ENCODE measurements around the gene EFHC1.

EFHC1 gene

DNA sequence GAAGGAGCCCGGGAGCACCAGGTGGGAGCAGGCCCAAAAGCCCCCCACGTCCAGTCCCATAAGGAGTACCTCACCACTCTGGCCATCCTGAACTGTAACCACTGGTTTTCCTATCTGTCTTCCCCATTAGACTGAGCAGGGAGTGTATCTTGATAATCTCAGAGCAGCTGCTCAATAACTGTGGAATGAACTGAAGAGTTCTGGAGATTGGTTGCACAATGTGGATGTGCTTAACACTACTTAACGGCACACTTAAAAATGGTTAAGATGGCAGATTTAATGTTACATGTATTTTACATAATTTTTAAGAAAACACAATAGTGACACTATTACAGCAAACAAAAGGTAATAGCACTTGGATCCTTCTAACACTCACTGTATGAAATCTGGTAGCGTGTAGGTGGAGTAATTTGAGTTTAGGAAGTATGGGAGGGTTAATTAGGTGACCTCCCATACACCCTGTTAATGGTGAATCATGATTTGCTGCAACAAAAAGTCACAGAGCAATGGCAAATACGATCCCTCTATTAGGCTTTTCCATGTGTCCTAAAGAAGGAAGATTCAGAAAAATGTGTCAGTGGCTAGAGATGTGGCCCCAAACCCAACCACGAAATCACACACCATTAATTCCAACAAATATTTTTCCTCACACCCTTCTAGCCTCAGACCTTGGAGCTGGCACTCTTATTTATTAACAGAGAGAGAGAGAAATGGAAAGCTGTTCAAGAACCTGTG is 138.3 kb downstream of the EFHC1 start:
- DNase-seq, result no peak

DNA sequence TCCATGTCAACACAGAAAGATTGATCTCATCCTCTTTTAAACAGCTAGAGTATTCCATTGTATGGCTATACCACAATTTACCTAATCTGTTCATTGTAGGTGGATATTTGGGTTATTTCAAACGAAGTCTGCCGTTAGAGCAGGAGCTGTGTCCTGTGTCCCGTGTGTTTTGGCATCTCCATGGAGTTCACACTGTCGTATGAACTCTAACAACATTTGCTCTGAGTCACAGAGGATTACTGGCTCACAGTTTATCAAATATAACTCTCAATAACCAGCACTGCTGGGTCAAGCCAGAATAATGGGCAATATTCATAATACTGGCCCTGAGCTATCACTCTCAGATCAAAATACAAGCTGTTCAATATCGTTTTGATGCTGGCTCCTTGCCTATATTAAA is 140.3 kb downstream of the EFHC1 start:
- no peak for DNase-seq

DNA sequence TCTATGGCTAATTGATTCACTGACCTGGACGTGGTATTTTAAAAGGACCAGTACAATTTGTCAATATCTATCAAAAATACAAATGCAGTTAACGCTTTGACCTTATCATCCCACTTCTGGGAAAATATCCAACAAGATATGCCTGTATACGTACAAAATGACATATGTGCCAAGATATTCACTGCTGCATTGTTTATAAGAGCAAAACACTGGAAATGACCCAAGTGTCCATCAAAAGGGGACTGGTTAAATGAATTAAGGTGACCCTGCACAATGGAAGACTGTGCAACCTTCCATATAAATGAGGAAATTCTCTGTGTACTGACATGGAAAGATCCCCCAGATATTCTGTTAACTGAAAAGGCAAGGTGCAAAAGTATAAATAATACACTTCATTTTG is 142.8 kb downstream of the EFHC1 start:
- DNase-seq, result no peak

DNA sequence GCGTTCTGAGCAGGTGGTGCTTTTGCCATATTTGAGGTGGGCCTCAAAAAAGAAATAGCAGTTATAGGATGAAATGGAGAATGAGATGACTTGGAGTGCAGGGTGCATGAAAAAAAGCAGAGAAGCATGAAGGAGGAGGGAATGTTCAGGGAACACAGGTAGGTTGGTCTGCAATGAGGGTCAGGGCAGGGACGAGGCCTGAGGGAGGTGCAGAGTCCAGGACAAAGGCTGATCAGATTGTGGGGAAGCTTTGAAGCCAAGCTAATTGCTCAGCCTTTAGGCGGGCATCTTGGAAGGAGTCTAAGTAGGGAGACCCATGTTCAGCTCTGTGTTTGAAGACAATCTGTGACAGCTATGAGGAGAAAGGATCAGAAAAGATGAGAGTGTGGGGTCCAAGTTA is 144.7 kb downstream of the EFHC1 start:
- DNase-seq, result no peak

DNA sequence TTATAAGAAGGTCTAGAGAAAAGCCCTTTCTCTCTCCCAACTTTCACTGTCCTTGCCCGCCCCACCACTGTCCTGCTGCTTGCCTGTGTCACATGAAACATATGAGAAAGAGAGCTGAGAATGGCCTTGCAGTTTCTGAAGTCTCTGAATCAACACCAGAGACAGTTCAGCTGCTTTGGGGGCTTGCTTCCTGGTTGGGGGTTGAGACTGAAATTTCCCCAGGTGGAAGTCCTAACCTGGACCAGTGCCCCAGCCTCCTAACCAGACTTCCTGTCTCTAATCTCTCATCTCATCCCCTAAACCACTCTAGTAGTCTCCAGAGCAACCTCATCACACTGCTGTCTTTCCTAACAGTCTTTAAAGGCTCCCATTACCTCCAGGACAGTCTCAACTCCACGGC is 146.1 kb downstream of the EFHC1 start:
- no peak for DNase-seq

DNA sequence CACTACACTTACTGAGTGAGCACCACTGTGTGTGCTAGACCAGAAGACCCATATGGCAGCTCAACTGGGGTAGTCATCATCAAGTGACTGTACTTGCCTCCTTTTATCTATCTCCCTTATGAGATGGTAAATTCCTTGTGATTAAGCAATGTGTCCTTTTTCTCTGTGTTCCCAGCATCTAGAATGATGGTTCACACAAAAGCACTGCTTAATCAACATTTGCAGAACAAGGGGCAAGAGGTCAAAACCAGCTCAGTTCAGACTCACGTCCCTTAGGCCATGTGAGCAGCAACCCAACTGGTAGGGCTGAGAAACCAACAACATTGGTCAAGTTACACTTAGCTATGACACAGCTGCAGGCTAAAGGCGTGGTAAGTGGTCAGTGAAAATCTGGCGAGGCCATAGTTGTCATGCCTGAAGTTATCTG is 146.7 kb downstream of the EFHC1 start:
- no peak for DNase-seq

DNA sequence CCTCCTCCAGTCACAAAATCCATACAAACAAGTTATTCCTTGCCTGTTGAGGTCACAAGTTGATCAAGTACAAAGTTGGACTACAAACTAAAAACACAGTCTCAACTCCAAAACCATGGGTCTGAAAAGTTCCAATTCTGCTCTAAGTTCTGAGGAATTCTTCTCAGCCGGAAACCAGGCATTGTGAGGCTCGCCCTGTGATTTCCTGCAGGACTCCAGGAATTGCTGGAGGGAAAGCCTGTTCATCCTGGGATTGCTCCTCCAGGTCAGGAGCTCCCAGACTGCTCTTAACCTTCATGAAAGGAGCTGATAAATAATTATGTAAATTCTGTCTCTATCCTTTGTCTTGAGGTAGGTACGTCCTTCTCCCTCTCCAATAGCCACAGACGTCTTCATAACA is 148.2 kb downstream of the EFHC1 start:
- no peak for DNase-seq

DNA sequence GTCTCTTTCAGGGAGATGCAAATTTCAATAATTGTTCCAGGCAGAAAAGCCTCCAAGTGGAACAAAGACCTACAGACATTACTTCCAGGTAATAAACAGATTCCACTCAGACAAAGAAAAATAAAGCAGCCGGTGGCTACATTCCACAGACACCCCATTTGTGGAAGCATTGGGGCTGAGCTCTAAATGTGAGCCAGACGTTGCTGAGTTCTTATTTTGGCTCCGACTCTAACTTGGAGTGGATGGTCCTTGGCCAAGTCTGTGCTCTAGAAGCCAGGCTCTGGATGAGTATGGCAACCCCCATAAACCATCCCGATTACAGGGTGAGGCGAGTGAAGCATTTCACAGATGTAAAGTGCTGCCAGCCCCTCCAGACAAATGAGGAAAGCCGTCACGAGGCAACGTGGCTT is 150.2 kb downstream of the EFHC1 start:
- DNase-seq, result no peak

DNA sequence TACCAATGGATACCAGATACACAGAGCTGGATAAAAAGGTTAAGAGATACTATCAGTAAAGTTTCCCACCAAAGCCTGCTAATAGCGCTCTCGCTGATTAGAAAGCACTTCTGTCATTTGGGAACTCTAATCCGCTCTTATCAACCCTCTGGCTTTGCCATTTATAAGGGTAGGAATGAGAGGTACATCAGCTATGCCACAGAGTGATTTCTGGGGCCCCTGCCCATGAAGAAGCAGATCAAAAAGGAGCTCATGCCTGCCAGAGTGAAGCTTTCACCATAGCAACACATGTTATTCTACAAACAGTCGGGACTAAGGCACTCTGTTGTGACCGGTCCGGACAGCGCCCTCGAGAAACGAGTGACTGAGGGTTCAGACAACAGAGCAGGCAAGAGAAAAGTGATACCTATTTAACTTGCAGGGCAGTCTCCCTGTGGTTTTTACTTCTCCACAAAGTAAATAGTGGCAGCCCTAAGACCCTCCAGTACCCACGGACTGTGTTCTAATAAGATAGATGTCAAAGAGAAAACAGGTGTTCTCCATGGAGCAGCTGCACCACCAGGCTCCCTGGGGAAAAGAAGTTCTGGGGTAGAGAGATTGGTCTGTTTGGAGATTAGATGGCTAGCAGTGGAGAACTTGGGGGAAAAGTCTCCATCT is 151.1 kb downstream of the EFHC1 start:
- DNase-seq, result no peak

DNA sequence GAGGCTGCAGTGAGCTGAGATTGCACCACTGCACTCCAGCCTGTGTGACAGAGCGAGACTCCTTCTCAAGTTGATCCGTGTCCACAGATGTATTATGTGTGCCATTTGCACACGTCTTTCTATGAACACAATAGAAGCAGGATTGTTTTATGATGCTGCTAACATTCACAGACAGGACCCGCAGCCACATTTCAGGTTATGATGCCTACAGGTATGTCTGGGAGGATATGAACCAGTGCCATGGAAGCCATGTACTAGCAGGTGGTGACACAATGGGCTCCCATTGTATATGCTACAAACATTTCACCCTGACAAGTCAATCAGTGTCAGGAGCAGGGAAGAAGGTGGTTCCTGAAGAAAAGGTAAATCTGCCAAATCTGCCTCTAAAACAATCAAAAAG is 152.4 kb downstream of the EFHC1 start:
- DNase-seq, result no peak

DNA sequence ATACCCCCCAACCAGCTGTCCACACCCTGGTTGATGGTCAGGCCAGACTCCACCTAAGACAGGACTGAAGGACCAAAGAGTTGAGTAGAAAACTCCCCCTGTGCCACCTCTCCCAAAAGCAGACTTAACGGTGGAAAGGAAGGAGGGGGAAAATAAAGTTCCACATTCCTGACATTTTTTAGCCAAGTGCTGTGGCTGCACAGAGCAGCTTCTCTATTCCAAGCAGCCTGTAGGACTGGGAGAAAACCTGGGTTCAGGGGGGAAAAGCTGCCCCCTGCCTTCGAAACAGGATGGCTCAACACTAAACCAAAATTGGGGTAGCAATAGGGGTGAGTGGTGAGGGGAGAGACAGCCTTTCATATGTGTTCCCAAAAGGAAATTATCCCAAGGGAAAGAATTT is 153.2 kb downstream of the EFHC1 start:
- no peak for DNase-seq
